HAP-1 (cell line): ENCODE measurements around the gene ACOD1.
"Not testable (repeated sequence)": the region's sequence is repeated elsewhere in the genome, so short reads cannot be mapped to it uniquely, and the experiment has no call there.

Experiments used
- DNase-seq, 2 experiments: peaks; one replicate each; pipeline ENCODE4 v3.0.0-alpha.2; 2016 to 2020; ENCODE audit warnings: low spot score in 2 of 2
- H3K27me3 ChIP-seq: fragments of 250-450 bp; sonication (Bioruptor Pico); 2 replicates; pipeline ENCODE4 v1.5.1; 2020; ENCODE audit warnings: low read depth, mild to moderate bottlenecking, moderate library complexity
- H3K36me3 ChIP-seq: fragments of 250-450 bp; sonication (Bioruptor Pico); replicated peaks from 2 replicates; pipeline ENCODE4 v1.5.1; 2020; ENCODE audit warnings: mild to moderate bottlenecking
- H3K4me1 ChIP-seq: fragments of 250-450 bp; sonication (Bioruptor Pico); 2 replicates; pipeline ENCODE4 v1.5.1; 2020; ENCODE audit warnings: mild to moderate bottlenecking
- H3K4me3 ChIP-seq: fragments of 250-450 bp; sonication (Bioruptor Pico); 2 replicates; pipeline ENCODE4 v1.5.1; 2020; ENCODE audit warnings: mild to moderate bottlenecking, moderate library complexity
- H3K9me3 ChIP-seq: fragments of 250-450 bp; sonication (Bioruptor Pico); 2 replicates; pipeline ENCODE4 v1.5.1; 2020; ENCODE audit warnings: mild to moderate bottlenecking, moderate library complexity
- in situ Hi-C: fragments of 300-500 bp; cut with MboI; formaldehyde crosslinking; loops from 3 replicates; pipeline ENCODE4 v1.14.3; 2020; ENCODE audit warnings: low sequenced_read_pairs, inconsistent platforms, mixed read lengths

The ACOD1 gene

DNA sequence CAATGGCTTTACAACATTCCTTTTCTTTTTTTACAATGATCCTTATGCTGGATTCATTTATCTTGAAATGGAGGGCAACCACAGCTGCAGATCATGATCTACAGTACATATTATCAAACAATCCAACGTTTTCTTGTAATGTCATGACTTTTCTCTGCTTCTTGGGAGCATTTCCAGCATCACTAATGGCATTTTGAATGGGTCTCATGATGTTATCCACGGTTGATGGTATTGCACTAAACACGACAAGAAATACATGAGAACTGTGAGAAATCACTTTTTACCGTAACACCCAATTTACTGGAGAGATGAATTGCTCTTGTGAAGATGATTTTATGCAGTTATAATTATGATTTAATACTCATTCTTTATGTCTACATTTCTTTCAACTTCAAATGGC lies 16.2 kb upstream of the ACOD1 start:
- Histone ChIP-seq H3K9me3 (no peaks in the 10 kb centered on the region), H3K4me3 (no peak overlapping the region), H3K36me3 (no peaks in the 10 kb centered on the region), H3K4me1 (no peaks in the 10 kb centered on the region), H3K27me3 (no peaks in the 10 kb centered on the region)
- DNase-seq = no peak
- in situ Hi-C loops = no loop called here

DNA sequence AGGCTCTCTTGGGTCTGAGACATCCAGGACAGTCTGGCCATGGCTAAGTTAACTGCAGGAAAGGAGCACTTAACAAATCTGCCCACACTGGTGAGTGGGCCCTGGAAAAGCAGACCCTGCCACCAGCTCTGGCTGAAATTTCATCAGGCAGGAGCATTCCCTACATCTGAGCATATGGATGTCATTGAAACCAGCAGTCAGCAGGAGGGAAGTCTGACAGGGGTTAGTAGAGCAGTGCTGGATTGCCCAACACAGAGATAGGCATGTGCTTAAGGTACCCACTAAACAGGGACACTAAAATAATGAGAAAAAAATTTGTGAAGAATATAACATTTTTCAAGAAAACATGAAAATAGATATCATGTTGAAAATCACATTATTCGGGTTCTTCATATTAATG lies 13.6 kb upstream of the ACOD1 start:
- no peaks in the 10 kb centered on the region for H3K27me3 ChIP-seq
- H3K9me3 ChIP-seq = no peaks in the 10 kb centered on the region
- H3K36me3 ChIP-seq = no peaks in the 10 kb centered on the region
- DNase-seq = no peak
- in situ Hi-C loops = no loop called here
- no peak overlapping the region for H3K4me3 ChIP-seq
- H3K4me1 ChIP-seq = no peaks in the 10 kb centered on the region

DNA sequence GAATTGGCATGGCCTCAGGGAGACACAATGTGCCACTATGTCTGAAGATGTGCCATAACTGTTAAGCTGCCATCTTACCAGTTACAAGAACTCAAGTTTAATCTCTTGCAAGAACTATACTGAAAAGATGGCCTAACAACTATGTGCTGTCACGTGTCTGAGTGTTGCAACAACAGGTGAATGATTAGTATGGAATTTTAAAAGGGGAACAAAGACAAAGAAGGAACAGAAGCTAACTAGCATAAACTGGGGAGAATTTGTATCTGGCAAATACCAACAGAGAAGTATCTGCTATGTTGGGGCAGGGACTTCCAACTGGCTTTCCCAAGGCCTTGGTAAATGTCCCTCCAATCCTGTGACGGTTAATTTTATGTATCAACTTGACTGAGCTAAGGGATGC lies 11.5 kb upstream of the ACOD1 start:
- Histone ChIP-seq H3K4me1 (no peaks in the 10 kb centered on the region), H3K36me3 (no peaks in the 10 kb centered on the region), H3K27me3 (no peaks in the 10 kb centered on the region), H3K9me3 (no peaks in the 10 kb centered on the region), H3K4me3 (no peak overlapping the region)
- in situ Hi-C loops = no loop called here
- no peak for DNase-seq

DNA sequence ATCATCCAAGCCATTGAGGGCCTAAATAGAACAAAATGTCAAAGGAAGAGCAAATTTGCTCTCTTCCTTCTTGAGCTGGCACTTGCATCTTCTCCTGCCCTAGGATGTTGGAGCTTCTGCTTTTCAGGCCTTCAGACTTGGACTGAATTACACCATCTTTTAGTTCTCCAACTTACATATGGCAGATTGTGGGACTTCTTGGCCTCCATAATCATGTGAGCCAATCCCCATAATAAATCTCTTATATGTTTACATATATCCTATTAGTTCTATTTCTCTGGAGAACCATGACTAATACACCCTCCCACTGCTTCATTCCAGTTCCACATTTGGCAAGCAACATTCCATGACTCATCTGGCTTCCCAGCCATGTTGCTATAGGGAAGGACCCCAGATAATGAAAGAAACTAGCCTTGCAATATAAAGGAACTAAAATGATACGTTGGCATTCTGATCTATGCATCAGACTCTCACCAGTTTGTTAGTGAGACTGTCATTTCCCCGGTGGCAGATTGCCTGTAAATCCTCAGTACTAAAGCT lies 11.0 kb upstream of the ACOD1 start:
- H3K4me1 ChIP-seq = no peaks in the 10 kb centered on the region
- no peaks in the 10 kb centered on the region for H3K9me3 ChIP-seq
- in situ Hi-C loops = no loop called here
- no peaks in the 10 kb centered on the region for H3K36me3 ChIP-seq
- H3K4me3 ChIP-seq = no peak overlapping the region
- DNase-seq = no peak
- H3K27me3 ChIP-seq = no peaks in the 10 kb centered on the region

DNA sequence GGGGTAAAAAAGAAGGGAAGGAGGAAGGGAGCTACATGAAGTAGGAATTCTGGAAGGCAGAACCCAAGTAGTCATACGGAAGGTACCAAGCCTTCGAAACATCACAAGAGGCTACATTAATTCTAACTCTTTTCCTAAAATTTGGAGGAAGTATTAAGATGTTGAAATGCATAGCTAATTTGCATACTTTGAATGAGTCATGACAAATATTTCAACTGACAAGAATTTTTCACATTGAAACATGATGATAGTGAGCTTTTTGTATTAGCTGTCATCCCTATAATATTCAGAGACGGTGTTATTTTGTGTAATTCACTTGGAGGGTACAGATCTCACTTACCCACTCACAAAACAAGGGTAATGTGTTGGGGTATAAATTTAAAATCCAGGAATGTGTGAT lies 9.1 kb upstream of the ACOD1 start:
- peaks cover 2% of the 10 kb centered on the region; the same call in 1 of the 2 replicates for H3K27me3 ChIP-seq
- H3K4me3 ChIP-seq = no peak overlapping the region
- no peaks in the 10 kb centered on the region for H3K36me3 ChIP-seq
- no peak for DNase-seq
- in situ Hi-C loops = no loop called here
- no peaks in the 10 kb centered on the region for H3K9me3 ChIP-seq
- no peaks in the 10 kb centered on the region for H3K4me1 ChIP-seq

DNA sequence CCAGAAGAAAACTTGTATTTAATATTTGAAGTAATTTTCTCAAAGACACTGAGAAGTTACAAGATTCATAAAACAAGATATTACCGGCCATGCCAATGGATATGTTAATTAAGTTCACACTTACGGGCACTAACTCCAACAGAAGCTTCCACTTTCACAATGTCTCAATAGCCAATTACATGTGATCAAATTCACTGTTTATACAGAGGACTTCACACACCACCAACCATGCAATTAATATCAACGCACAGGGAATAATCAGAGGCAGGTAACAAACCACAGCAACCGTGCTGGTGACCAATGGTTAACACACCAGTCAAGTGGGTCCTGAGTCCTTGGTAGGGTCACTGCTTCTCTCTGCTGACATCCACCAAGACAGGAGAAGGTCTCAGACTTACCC lies 5.9 kb upstream of the ACOD1 start:
- in situ Hi-C loops = no loop called here
- Histone ChIP-seq H3K36me3 (no peaks in the 10 kb centered on the region), H3K4me3 (no peak overlapping the region), H3K9me3 (no peaks in the 10 kb centered on the region), H3K4me1 (no peaks in the 10 kb centered on the region), H3K27me3 (peaks cover 2% of the 10 kb centered on the region; the same call in 1 of the 2 replicates)
- no peak for DNase-seq

DNA sequence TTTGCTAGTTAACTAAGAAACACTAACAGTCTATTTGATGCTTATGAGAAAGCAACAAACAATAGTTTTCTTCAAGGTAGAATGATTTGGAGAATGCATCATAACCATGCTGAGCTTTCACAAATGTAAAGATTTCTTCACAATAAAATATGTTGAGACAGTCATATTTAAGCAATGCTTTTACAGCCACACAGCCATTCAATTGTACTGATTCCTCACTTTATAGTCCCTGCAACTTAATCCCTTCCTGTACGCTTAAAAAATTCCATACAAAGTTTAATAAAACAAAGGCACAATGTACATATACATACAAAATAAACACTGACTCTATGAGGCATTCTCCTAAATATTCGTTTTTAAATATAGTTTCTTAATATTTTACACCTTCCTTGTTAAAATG lies 4.7 kb upstream of the ACOD1 start:
- DNase-seq = no peak
- H3K9me3 ChIP-seq = no peaks in the 10 kb centered on the region
- in situ Hi-C loops = no loop called here
- peaks cover 2% of the 10 kb centered on the region; the same call in 1 of the 2 replicates for H3K27me3 ChIP-seq
- no peak overlapping the region for H3K4me3 ChIP-seq
- no peaks in the 10 kb centered on the region for H3K36me3 ChIP-seq
- H3K4me1 ChIP-seq = no peaks in the 10 kb centered on the region

DNA sequence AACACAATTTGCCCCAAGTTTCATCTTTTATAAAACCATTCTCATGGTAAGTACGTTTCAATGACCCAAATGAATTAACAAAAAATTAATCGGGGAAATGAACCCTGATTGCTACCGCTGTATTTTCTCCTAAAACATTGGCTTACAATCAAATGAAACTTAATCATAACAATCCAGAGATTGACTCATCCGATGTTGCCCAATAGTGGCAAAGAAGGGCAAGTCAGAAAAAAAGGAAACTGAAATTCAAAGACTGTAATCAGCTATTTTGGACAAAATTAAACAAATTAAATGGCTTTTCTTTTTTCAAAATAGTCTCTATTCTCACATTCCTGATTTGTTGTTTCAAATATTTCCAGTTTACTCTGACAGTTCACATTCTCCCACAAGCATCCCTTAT lies 3.9 kb upstream of the ACOD1 start:
- Histone ChIP-seq H3K9me3 (no peaks in the 10 kb centered on the region), H3K4me1 (no peaks in the 10 kb centered on the region), H3K4me3 (no peak overlapping the region), H3K27me3 (peaks cover 2% of the 10 kb centered on the region; the same call in 1 of the 2 replicates), H3K36me3 (no peaks in the 10 kb centered on the region)
- in situ Hi-C loops = no loop called here
- DNase-seq = no peak

DNA sequence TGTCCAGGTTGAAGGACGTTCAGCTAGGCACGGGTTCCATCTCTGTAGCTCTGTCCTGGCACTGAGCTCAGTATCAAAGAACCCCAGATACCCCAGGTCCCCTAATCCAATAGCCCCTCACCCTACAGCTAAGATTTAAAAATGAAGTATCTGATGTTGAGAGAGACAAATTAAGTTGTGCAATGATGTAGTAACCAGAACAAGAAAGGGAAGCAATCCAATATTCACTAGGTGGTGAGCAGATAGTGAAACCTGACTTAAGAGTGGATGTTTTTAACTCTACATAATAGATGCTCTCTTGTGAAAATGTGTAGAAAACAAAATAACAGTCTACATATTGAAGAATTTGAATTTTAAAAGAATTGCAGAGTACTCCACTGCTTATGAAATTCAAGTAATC lies 1.8 kb downstream of the ACOD1 start:
- H3K9me3 ChIP-seq = no peaks in the 10 kb centered on the region

DNA sequence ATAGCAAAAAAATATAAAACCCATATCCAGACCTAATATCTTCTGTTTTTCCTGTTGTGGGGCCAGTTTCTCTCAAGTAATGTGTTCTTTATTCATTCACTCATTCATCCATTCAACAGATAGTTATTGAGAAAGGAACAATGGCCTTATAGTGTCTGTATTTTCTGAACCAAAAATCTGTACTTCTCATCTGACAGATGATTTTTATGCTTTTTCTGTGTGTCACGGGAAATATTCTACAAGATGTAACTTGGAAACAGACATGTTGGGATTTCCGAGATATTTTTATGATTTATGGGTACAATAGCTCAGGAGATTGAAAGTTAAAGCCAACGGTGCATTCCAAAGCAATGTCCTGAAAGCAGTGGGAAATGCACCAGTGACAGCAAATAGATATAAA lies 5.7 kb downstream of the ACOD1 start:
- Histone ChIP-seq H3K9me3 (no peaks in the 10 kb centered on the region), H3K27me3 (no peaks in the 10 kb centered on the region), H3K36me3 (no peaks in the 10 kb centered on the region), H3K4me3 (no peak overlapping the region), H3K4me1 (no peaks in the 10 kb centered on the region)
- in situ Hi-C loops = no loop called here
- no peak for DNase-seq

More for the DNA sequence above, 1.8 kb downstream of the ACOD1 start:
- Histone ChIP-seq H3K36me3 (no peaks in the 10 kb centered on the region), H3K4me1 (no peaks in the 10 kb centered on the region), H3K4me3 (no peak overlapping the region), H3K27me3 (no peaks in the 10 kb centered on the region)
- in situ Hi-C loops = no loop called here
- DNase-seq = no peak

DNA sequence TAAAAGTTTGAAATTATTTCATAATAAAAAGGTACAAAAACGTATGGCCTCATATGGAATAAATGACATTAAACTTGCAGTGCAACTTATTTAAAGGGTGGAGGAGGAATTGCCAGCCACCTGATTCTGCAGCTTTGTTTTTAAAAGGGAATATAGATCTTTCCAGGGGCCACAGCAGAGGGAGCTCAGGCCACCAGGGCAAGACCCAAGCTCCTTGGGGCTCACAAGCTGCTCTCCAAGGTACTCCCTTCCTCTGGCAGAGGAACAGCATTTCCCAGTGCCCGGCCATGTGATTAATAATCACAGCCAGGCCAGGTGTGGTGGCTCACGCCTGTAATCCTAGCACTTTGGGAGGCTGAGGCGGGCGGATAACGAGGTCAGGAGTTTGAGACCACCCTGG lies 6.2 kb downstream of the ACOD1 start:
- Histone ChIP-seq H3K27me3 (no peaks in the 10 kb centered on the region), H3K36me3 (no peaks in the 10 kb centered on the region), H3K9me3 (no peaks in the 10 kb centered on the region), H3K4me3 (no peak overlapping the region), H3K4me1 (no peaks in the 10 kb centered on the region)
- in situ Hi-C loops = no loop called here
- no peak for DNase-seq

DNA sequence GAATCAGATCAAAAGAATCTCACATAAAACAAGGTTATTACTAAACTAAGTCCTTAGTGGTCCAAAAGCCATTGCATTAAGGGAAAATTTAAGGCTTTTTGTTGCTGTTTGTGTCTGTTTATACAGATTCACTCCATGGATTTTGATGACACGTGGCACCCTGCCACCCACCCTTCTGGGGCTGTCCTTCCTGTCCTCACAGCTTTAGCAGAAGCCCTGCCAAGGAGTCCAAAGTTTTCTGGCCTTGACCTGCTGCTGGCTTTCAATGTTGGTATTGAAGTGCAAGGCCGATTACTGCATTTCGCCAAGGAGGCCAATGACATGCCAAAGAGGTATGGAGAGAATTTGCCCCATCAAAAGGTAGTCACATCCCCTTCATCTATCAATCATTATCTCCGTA lies 6.9 kb downstream of the ACOD1 start:
- in situ Hi-C loops = no loop called here
- Histone ChIP-seq H3K27me3 (no peaks in the 10 kb centered on the region), H3K9me3 (no peaks in the 10 kb centered on the region), H3K4me1 (no peaks in the 10 kb centered on the region), H3K4me3 (no peak overlapping the region), H3K36me3 (no peaks in the 10 kb centered on the region)
- DNase-seq = no peak

DNA sequence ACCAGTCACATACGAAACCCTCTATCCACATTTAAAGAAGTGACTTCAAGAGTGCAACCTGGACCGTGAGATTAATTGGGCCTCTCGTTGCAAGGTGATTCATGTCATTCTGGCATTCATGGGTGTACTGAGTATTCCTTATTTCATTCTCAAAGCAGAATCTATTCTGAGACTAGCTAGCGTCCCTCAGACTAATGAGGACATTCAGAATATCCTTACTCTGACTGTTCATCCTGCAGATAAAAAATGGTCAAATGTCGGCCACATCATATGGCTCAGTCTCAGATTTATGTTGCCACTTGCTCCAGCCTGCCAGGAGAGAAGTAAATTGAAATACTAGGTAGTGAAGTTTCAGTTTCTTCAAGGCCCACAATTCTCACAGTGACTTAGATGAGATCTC lies 7.3 kb downstream of the ACOD1 start:
- H3K9me3 ChIP-seq = no peaks in the 10 kb centered on the region
- in situ Hi-C loops = no loop called here
- no peaks in the 10 kb centered on the region for H3K4me1 ChIP-seq
- H3K4me3 ChIP-seq = no peak overlapping the region
- no peaks in the 10 kb centered on the region for H3K27me3 ChIP-seq
- H3K36me3 ChIP-seq = no peaks in the 10 kb centered on the region
- no peak for DNase-seq

DNA sequence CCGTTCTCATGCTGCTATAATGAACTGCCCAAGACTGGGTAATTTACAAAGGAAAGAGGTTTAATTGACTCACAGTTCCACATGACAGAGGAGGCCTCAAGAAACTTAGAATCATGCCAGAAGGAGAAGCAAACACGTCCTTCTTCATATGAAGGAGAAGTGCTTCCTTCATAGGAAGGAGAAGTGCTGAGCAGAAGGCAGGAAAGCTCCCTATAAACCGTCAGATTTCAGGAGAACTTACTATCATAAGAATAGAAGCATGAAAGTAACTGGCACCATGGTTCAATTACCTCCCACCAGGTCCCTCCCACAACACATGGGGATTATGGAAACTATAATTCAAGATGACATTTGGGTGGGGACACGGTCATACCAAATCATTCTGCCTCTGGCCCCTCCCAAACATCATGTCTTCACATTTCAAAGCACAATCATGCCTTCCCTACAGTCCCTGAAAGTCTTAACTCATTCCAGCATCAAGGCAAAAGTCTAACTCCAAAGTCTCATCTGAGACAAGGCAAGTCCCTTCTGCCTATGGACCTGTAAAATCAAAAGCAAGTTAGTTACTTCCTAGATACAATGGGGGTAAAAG lies 10.6 kb downstream of the ACOD1 start:
- no peak overlapping the region for H3K4me3 ChIP-seq

DNA sequence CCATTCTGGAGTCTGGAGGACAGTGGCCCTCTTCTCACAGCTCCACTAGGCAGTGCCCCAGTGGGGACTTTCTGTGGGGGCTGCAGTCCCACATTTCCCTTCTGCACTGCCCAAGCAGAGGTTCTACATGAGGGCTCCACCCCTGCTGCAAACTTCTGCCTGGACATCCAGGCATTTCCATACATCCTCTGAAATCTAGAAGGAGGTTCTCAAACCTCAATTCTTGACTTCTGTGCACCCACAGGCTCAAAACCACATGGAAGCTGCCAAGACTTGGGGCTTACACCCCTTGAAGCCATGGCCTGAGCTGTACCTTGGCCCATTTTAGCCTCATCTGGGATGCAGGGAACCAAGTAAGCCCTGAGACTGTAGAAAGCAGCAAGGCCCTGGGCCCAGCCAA lies 11.4 kb downstream of the ACOD1 start:
- H3K36me3 ChIP-seq, H3K27me3 ChIP-seq, in situ Hi-C loops, DNase-seq, H3K4me3 ChIP-seq, H3K4me1 ChIP-seq, H3K9me3 ChIP-seq: not testable (repeated sequence)

More for the DNA sequence above, 10.6 kb downstream of the ACOD1 start:
- Histone ChIP-seq H3K4me1 (no peaks in the 10 kb centered on the region), H3K27me3 (no peaks in the 10 kb centered on the region), H3K9me3 (no peaks in the 10 kb centered on the region), H3K36me3 (no peaks in the 10 kb centered on the region)
- in situ Hi-C loops = no loop called here
- no peak for DNase-seq
